ENCODE measurements around the gene INPP5A. TPM values are rescaled to one million over a fixed set of nuclear protein-coding genes. Genes with fewer than 3 reads are reported as not detected.

Gene INPP5A
- total and polyA plus RNA-seq, 7 donors = 17.6 to 132 (median 100) TPM

DNA sequence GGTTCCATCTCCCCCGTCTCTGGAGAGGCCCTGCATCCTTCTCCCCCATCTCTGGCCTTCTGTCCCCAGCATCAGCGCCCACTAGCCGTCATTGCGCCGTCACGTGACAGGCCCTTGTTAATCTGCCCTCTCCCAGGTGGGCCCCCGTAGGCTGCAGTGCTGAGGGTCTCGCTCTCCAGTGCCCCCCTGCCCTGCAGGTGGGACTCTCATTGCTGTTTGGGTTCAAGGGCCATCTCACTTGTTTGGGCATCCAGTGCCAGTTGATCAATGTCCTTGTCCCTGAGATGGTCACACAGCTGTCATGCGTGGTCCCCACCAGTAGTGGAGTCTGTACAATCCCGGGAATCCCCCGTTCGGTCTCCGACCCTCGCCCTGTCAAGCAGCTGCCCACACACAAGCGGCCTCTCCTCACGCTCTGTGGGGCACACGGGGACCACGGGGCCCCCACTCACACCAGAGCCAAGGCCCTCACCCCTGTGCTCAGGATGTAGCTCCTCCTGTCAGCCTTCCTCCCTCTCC, 114.0 kb downstream of the INPP5A start:
- Histone ChIP-seq H3K4me3 (no peak overlapping the region), H3K36me3 (peaks cover 0 to 28% (median 11%) of the 10 kb centered on the region in 4 donors), H3K27me3 (no peaks in the 10 kb centered on the region), H3K9me3 (no peaks in the 10 kb centered on the region), H3K4me1 (no peaks in the 10 kb centered on the region), H3K27ac (no peak overlapping the region)
- intact Hi-C loops (cut with DNase I) = loop anchor here (10.0 kb wide), 1 partner anchor 93 kb away; no protein-coding TSS in a partner anchor
- DNase-seq = peak; percentile 41
- TF ChIP-seq, protein P1, sequence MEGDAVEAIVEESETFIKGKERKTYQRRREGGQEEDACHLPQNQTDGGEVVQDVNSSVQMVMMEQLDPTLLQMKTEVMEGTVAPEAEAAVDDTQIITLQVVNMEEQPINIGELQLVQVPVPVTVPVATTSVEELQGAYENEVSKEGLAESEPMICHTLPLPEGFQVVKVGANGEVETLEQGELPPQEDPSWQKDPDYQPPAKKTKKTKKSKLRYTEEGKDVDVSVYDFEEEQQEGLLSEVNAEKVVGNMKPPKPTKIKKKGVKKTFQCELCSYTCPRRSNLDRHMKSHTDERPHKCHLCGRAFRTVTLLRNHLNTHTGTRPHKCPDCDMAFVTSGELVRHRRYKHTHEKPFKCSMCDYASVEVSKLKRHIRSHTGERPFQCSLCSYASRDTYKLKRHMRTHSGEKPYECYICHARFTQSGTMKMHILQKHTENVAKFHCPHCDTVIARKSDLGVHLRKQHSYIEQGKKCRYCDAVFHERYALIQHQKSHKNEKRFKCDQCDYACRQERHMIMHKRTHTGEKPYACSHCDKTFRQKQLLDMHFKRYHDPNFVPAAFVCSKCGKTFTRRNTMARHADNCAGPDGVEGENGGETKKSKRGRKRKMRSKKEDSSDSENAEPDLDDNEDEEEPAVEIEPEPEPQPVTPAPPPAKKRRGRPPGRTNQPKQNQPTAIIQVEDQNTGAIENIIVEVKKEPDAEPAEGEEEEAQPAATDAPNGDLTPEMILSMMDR (IDR thresholded peaks at IDR 0.05) = no peak
- TF ChIP-seq POLR2AphosphoS5 (IDR thresholded peaks at IDR 0.05) (no peak), POLR2A (IDR thresholded peaks at IDR 0.05) (no peak), EP300 (IDR thresholded peaks at IDR 0.05) (no peak)
- WGBS, 2 donors = 95% methylated on average over 18 of the region's 18 CpGs

- Histone ChIP-seq H3K36me3 (peaks cover 0 to 27% (median 11%) of the 10 kb centered on the region in 4 donors), H3K27me3 (no peaks in the 10 kb centered on the region), H3K9me3 (no peaks in the 10 kb centered on the region), H3K27ac (no peak overlapping the region), H3K4me3 (no peak overlapping the region), H3K4me1 (no peaks in the 10 kb centered on the region)
- intact Hi-C loops (cut with DNase I) = loop anchor here (10.0 kb wide), 1 partner anchor 92 kb away; no protein-coding TSS in a partner anchor
- DNase-seq = peak; percentile 54
- TF ChIP-seq POLR2A (IDR thresholded peaks at IDR 0.05) (no peak), POLR2AphosphoS5 (IDR thresholded peaks at IDR 0.05) (no peak), EP300 (IDR thresholded peaks at IDR 0.05) (no peak)
- WGBS, 2 donors = 90 to 93% methylated on average over 15 of the region's 15 CpGs
Measured at GRCh38 chr10:132652446-132652845, 114.9 kb downstream of the INPP5A start.

GRCh38 chr10:132652936-132653590, 115.5 kb downstream of the INPP5A start:
- peak; percentile 50 for DNase-seq
- intact Hi-C loops (cut with DNase I) = loop anchor here (10.0 kb wide), 1 partner anchor 92 kb away; no protein-coding TSS in a partner anchor
- H3K36me3 ChIP-seq = peaks cover 0 to 27% (median 11%) of the 10 kb centered on the region in 4 donors

GRCh38 chr10:132653721-132654120, 116.1 kb downstream of the INPP5A start:
- Histone ChIP-seq H3K9me3 (no peaks in the 10 kb centered on the region), H3K4me3 (no peak overlapping the region), H3K36me3 (peaks cover 0 to 29% (median 12%) of the 10 kb centered on the region in 4 donors), H3K27ac (no peak overlapping the region), H3K4me1 (no peaks in the 10 kb centered on the region), H3K27me3 (no peaks in the 10 kb centered on the region)
- TF ChIP-seq, protein P1 (IDR thresholded peaks at IDR 0.05) = no peak
- TF ChIP-seq POLR2AphosphoS5 (IDR thresholded peaks at IDR 0.05) = no peak
- no peak for TF ChIP-seq EP300 (IDR thresholded peaks at IDR 0.05)
- TF ChIP-seq POLR2A (IDR thresholded peaks at IDR 0.05) = no peak
- peak; percentile 48 for DNase-seq
- 94 to 95% methylated on average over 20 of the region's 20 CpGs for WGBS, 2 donors
- intact Hi-C loops (cut with DNase I) = loop anchor here (10.0 kb wide), 1 partner anchor 91 kb away; no protein-coding TSS in a partner anchor

More at GRCh38 chr10:132652936-132653590, 115.5 kb downstream of the INPP5A start:
- Histone ChIP-seq H3K4me3 (no peak overlapping the region), H3K4me1 (no peaks in the 10 kb centered on the region), H3K9me3 (no peaks in the 10 kb centered on the region), H3K27ac (no peak overlapping the region), H3K27me3 (no peaks in the 10 kb centered on the region)
- TF ChIP-seq, protein P1 (IDR thresholded peaks at IDR 0.05) = no peak
- TF ChIP-seq EP300 (IDR thresholded peaks at IDR 0.05) (no peak), POLR2A (IDR thresholded peaks at IDR 0.05) (no peak), POLR2AphosphoS5 (IDR thresholded peaks at IDR 0.05) (no peak)
- 94 to 95% methylated on average over 31 of the region's 31 CpGs for WGBS, 2 donors

GRCh38 chr10:132654121-132654571, 116.6 kb downstream of the INPP5A start:
- peaks cover 0 to 33% (median 14%) of the 10 kb centered on the region in 4 donors for H3K36me3 ChIP-seq

More at GRCh38 chr10:132654121-132654571, 116.6 kb downstream of the INPP5A start:
- no peak for DNase-seq
- Histone ChIP-seq H3K9me3 (no peaks in the 10 kb centered on the region), H3K27ac (no peak overlapping the region), H3K27me3 (no peaks in the 10 kb centered on the region), H3K4me1 (no peaks in the 10 kb centered on the region), H3K4me3 (no peak overlapping the region)
- WGBS, 2 donors = 88 to 91% methylated on average over 12 of the region's 12 CpGs
- no peak for TF ChIP-seq POLR2A (IDR thresholded peaks at IDR 0.05)
- no peak for TF ChIP-seq POLR2AphosphoS5 (IDR thresholded peaks at IDR 0.05)
- no peak for TF ChIP-seq EP300 (IDR thresholded peaks at IDR 0.05)
- TF ChIP-seq, protein P1 (IDR thresholded peaks at IDR 0.05) = no peak
- intact Hi-C loops (cut with DNase I) = loop anchor here (10.0 kb wide), 1 partner anchor 91 kb away; no protein-coding TSS in a partner anchor

Data from sigmoid colon (tissue), 7 donors.